GM19025 (cell line): ENCODE data around the gene TMEM163.
"Not testable (repeated sequence)": the region's sequence is repeated elsewhere in the genome, so short reads cannot be mapped to it uniquely, and the experiment has no call there.

Source experiments
- ATAC-seq: cut with Tn5 transposase; IDR thresholded peaks from one replicate; pipeline ENCODE4 v1.9.1; 2021; ENCODE audit warnings: mild to moderate bottlenecking, low read depth, moderate library complexity; ENCODE audit not compliant: unreplicated experiment

Gene TMEM163

DNA sequence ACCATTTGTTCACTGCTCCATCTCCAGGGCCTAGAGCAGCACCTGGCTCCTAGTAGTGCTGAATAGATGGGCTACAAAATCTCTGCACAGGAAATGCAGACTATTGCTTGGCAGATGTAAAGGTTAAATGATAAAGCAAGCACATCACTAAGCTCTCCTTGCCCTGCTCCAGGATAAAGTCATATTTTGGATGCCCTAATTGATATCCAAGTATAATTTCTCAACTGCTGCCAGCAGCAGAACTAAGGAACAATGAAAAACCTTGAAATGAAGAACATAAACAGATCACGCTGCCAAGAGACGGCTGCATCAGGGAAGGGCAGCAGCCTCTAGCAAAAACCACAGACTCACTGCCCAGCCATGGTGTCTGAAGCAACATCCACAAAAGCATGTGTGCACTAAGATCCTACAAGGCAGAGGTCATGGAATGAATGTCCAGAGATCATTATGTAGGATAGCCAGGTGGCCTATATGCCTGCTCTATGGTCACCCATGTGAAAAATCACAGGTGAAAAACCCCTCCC is 134.7 kb downstream of the TMEM163 start:
- ATAC-seq: no peak

- no peak for ATAC-seq
These were observed 135.3 kb downstream of the TMEM163 start for GRCh38 chr2:134583462-134583861.

DNA sequence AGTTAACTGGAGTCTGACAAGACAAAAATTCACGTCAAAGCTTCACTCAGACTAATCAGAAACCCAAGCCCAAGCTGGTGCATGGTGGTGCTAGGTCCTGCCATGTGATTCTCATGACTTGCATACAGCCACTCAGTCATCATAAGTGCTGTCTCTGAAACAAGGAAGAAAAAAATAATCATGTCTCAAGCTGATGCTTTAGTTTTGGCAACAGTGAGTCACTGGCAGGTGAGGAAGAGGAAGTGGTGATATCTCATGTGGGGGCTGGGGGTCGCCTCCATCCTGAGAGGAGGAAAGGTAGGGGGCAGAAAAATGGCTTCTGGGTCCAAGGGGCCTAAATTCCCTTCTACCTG is 136.3 kb downstream of the TMEM163 start:
- no peak for ATAC-seq

DNA sequence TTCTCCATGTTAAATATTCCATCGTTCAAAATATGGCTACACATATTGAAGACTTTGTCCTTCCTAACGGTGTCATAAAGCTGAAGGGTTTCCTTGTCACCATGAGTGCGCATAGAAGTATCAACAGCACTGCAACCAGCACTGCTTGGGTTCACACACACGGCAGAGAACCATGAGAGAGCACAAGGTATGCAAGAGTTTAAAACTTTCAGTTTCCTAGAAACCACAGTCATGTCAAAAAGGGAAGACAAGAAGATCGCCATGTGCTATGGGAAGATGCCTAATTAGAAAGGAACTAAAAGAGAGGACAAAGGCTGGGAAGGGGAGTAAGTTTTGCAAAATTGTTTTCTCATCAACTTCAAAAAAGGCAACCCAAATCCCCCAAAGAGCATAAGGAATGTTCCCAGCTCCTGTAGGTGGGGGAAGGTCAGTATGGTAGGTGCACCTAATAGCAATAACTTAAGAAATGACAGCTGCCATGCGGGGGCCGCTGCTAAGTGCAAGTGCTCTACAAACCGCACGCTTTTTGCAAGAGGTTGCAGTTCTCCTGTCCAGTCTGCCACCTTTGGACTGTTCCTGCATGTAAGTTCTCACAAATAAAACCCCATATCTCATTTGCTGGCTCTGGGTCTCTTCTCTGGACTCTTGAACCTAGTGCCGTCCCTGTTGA is 136.8 kb downstream of the TMEM163 start:
- no peak for ATAC-seq

DNA sequence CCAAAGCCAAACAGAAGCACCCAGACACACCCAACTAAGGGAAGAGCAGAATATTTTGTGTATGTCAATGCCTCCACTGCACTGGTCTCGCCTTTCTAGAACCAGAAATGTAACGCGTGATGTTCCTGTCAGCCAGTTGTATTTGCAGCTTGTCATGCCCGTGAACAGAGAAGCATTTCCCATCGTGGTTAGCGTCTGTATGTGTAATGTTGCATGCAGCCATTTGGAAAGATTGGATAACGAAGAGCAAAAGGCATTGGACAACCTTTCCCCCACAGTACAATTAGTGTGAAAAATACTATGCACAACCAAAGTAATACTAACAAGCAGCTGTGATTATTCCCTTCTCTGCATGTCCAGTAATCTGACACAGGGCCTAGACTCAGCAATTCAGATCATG is 140.5 kb downstream of the TMEM163 start:
- ATAC-seq: no peak

DNA sequence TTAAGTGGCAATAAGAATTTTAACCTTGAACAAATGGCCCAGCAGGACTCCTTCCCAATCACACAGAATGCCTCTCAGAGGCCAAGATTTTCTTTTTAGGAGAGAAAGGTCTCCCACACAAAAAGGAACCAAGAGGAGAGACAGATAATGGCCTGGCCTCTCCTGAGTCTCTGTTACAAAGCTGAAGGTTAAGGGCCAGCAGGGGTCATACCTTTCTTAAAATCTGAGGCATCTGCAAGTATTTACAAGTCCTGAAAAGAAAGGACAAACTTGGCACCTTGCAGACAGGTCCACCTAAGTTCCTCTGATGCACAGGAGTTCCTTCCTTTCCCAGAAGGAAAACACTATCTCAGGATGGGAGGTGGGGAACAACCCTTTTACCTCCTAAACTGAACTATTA is 142.3 kb downstream of the TMEM163 start:
- no peak for ATAC-seq

DNA sequence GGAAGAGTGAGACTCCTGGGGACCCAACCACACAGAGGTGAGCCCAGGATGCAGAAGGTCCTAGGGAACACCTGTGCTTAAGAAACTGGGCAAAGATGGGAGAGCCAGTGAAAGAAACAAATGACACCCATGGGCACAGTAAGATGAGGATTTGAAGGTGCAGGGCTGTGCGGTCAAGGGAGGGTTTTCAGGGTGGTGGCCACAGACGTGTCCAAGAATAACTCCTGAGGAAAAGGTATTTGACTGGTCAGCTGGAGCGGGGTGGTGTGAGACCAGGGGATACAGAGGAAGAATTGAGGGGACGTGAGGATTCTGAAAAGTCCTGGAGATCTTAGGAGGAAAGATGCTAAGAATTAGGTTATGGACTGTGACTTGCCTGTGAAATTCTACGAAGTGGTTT is 142.9 kb downstream of the TMEM163 start:
- no peak for ATAC-seq

DNA sequence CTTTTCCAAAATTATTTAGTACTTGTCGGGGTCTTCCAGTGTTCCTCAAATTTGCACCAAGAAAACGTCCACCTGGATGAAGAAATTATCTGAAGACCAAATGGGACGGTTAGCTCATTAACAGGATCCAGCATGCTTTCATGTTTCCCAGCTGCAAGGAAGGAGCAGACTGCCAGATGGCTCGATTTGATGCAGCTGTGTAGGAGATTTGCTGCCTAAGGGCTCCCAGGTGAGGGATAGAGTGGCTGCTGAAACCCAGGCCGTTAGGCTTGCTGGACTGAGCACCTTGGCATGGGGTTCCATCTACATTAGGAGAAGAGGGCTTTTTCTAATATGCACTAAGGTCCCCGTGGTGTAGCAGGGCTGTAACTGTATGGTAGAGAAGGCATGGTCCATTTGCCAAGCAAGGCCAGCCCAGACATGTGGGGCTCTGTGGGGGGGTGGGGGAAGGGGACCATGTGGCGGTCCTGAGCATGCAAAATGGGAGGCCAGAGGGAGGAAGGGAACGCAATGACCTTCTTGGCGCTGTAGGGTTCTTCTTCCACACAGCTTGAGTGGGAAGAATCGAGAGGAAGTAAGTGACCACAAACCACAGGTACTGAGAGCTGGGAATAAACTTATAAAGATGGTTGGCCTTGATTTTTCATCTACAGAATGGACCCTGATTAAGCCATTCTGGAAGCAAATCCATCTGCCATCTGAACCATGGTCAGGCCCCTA is 144.0 kb downstream of the TMEM163 start:
- no peak for ATAC-seq

- ATAC-seq: no peak
These were observed 145.1 kb downstream of the TMEM163 start for GRCh38 chr2:134573724-134574123.

DNA sequence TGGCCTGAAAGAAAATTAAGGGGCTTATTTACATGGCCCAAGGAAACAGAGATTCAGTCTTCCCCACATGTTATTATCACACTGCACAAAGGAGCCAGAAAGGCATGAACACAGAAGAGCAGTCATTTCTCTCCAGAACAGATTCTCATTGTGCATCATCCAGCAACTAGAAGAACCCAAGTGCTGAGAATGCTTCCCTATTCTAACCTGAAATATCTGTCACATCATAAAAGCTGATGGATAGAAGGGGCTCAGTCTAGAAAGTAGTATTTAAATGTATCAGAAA is 145.8 kb downstream of the TMEM163 start:
- no peak for ATAC-seq

DNA sequence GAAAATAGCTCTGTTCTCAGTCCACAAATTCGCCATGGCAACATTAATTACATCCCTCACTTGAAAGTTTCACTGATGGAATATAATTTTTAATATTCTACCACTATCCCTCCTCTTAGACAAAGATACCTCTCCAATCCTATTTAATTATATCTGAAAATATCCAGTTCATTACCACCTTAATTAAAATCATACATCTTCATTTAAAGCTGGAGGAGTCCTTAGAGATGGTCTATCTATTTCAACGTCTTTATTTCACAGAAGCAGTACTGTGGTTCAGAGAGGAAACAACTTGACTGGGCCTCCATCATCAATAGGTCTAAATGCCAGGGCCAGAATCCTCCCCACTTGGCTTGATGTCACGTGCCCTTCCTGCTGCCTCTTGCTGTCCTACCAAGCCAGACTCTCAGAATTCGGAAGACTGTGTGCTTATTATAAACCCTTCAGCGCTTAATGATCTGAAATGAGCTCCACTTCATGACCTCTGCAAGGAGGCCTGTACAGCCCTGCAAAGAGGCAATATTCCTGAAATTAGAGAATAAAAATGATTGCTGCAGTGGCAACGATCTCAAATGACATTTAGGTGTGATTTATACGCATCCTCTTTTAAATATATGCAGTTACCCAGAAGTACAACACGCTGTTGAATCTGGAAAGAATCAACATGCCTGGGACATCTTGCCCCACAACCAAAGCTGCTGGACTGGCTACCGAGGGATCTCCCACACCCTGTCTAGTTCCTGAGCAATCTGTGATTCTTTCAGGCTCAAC is 146.3 kb downstream of the TMEM163 start:
- no peak for ATAC-seq

DNA sequence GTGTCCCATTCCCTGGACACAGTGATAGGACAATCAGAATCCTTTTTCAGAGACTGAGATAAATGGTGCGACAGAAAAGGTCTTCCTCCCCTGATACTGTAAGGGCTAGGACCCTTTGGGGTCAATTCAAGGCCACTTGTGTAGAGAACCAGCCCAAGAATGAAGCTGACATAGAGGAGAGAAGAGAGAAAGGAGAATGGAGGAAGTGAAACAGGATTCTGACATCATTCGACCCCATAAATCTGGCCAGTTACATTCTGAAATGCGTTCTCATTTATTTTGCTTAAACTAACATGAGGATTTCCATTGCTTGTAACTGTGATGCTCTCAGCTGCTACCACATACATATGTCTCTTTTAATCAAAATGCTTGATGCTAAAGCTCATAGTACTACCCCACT is 148.1 kb downstream of the TMEM163 start:
- ATAC-seq: no peak

GRCh38 chr2:134568413-134568812 is 150.4 kb downstream of the TMEM163 start:
- no peak for ATAC-seq

GRCh38 chr2:134567666-134568065 is 151.1 kb downstream of the TMEM163 start:
- no peak for ATAC-seq

GRCh38 chr2:134564955-134565354 is 153.8 kb downstream of the TMEM163 start:
- ATAC-seq: not testable (repeated sequence)

DNA sequence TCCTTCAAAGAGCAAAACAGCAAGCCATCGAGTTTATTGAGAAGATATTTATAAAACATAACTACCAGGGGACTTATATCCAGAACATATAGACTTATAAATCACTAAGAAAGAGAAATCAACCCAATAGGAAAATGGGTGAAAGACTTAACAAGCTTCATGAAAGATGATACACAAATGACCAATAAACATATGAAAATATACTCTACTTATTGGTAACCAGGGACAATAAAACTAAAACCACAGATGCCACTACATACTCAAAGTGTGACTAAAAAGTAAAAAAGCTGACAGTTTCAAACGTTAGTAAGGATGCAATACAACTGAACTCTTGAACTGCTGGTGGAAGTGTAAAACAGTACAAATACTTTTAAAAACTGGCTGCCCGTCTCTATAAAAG is 154.3 kb downstream of the TMEM163 start:
- ATAC-seq: no peak

DNA sequence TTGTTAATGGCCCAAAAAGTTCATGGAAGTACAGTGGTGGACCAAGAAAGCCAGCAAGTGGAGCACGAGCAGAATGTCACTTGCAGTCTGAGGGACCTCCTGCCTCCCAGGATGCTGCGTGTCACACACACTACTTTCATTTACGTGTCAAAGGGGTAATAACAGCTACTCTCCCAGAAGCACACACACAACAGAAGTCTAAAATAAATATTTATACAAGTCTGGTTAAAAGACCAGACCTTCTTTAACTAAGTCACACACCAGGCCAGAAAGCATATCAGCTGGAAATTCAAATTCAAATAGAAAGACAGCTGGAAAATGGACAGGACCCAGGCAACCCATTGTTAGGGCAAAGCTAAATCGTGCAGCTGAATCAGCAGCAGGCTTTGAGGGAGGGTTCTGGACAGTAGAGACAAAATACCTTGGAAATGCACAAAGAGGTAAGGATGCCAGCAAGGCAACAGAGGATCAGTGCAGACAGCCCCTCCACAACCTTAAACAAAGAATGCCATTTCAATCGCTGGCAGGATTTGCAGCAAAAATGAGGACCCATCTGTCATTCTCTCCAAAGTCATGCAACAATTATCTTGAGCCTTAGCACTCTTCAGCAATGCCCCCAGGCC is 160.5 kb downstream of the TMEM163 start:
- no peak for ATAC-seq

GRCh38 chr2:134555411-134555810 is 163.4 kb downstream of the TMEM163 start:
- no peak for ATAC-seq

DNA sequence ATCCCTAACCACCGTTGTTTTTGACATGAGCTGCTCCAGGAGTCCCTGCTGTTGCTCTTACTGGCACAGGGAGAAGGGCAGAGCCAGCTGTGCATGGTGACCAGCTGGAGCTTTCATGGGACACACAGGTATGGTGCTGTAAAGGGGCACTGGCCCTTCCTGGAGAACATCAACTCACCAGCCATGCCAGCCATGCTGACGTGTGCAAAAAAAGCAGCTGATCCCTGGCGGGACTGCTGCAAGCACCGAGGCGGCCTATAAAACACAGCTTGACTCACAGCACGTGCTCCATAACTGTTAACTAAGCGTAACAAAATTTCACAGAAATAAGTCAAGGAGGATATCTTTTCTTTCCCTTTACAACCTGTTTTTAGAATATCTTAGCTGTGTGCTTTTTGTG is 165.1 kb downstream of the TMEM163 start:
- ATAC-seq: no peak

GRCh38 chr2:134550566-134551164 is 168.1 kb downstream of the TMEM163 start:
- no peak for ATAC-seq

DNA sequence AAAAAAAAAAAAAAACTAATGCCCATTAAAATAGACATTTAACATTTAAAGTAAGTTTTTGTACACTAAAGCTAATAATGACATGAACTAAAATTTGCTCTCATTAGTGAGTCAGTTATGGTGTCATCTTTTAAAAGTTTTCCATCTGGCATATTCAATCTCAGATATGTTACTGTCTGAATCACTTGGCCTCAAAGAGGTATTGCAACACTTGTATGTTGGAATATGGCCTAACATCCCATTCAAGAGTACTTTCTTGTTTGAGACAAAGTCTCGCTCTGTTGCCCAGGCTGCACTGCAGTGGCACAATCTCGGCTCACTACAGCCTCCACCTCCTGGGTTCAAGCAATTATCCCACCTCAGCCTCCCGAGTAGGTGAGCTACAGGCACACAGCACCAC is 169.7 kb downstream of the TMEM163 start:
- no peak for ATAC-seq
